Lower leg skin (tissue), 4 donors: ENCODE results near the gene TET1. TPM values are rescaled to one million over a fixed set of nuclear protein-coding genes. Genes with fewer than 3 reads are reported as not detected.

Experiments used
- DNase-seq, 2 donors: peaks; one replicate each; pipeline ENCODE4 v3.0.0-alpha.2; 2019; ENCODE audit warnings: low spot score in 2 of 2
- H3K4me3 ChIP-seq: fragments of 200-600 bp; sonication (generic); 2 replicates; pipeline ENCODE4 v1.5.1; 2017; ENCODE audit warnings: mild to moderate bottlenecking, low read depth; ENCODE audit not compliant: poor library complexity, severe bottlenecking
- CTCF ChIP-seq, 3 donors: fragments of 450-650 bp; IDR thresholded peaks; one replicate each; pipeline ENCODE4 v1.5.1; 2016; ENCODE audit warnings: antibody characterized with exemption in 3 of 3, mild to moderate bottlenecking in 3 of 3, moderate library complexity in 2 of 3
- POLR2A ChIP-seq, 2 donors: fragments of 450-650 bp; IDR thresholded peaks; one replicate each; pipeline ENCODE4 v1.6.1; 2016 to 2017; ENCODE audit warnings: antibody characterized with exemption in 2 of 2, mild to moderate bottlenecking in 1 of 2, moderate library complexity in 1 of 2
- WGBS, 2 donors: methylation state at CpG; one replicate each; pipeline ENCODE4 v1.1.5; 2018; 5-methylcytosine and 5-hydroxymethylcytosine counted together
- intact Hi-C: fragments of 100-400 bp; cut with DNase I; formaldehyde crosslinking; loops from one replicate; pipeline ENCODE4 v1.15.0; 2023; ENCODE audit warnings: low total_unique reads
- total RNA-seq, 4 donors: library from RNA; depleted of rRNA; stranded (reverse); fragments of >200 nt; gene quantifications; one replicate each; pipeline ENCODE4 v1.1.0, GENCODE V29; 2016

TET1 gene
- total RNA-seq, 4 donors from 2014 or later: 1.1 to 3.8 (median 1.9) TPM

- H3K4me3 ChIP-seq: no peak overlapping the region
- no peak for DNase-seq
- intact Hi-C loops: no loop called here
These were observed 23.2 kb upstream of the TET1 start for GRCh38 chr10:68536973-68537372.

GRCh38 chr10:68537796-68538195 is 22.3 kb upstream of the TET1 start:
- WGBS, 2 donors: 78 to 90% methylated on average over 6 of the region's 6 CpGs
- H3K4me3 ChIP-seq: no peak overlapping the region
- intact Hi-C loops: no loop called here
- no peak for DNase-seq
- TF ChIP-seq CTCF (IDR thresholded peaks at IDR 0.05): no peak
- TF ChIP-seq POLR2A (IDR thresholded peaks at IDR 0.05): no peak

More at GRCh38 chr10:68536973-68537372, 23.2 kb upstream of the TET1 start:
- TF ChIP-seq POLR2A (IDR thresholded peaks at IDR 0.05): no peak
- TF ChIP-seq CTCF (IDR thresholded peaks at IDR 0.05): no peak
- 83 to 86% methylated on average over 9 of the region's 9 CpGs for WGBS, 2 donors

GRCh38 chr10:68543004-68543918 is 16.9 kb upstream of the TET1 start:
- H3K4me3 ChIP-seq: no peak overlapping the region
- intact Hi-C loops: no loop called here
- DNase-seq: no peak
- TF ChIP-seq POLR2A (IDR thresholded peaks at IDR 0.05) (no peak), CTCF (IDR thresholded peaks at IDR 0.05) (no peak)
- 71 to 74% methylated on average over 5 of the region's 5 CpGs for WGBS, 2 donors

GRCh38 chr10:68550747-68551411 is 9.3 kb upstream of the TET1 start:
- peak in 1 of 2 donors; percentile 47 for DNase-seq
- no peak for TF ChIP-seq CTCF (IDR thresholded peaks at IDR 0.05)
- no peak for TF ChIP-seq POLR2A (IDR thresholded peaks at IDR 0.05)
- intact Hi-C loops: no loop called here
- H3K4me3 ChIP-seq: no peak overlapping the region
- WGBS, 2 donors: 71 to 78% methylated on average over 5 of the region's 5 CpGs

- WGBS, 2 donors: 46 to 50% methylated on average over 6 of the region's 6 CpGs
- no peak overlapping the region for H3K4me3 ChIP-seq
- DNase-seq: no peak
- TF ChIP-seq CTCF (IDR thresholded peaks at IDR 0.05) (no peak), POLR2A (IDR thresholded peaks at IDR 0.05) (no peak)
- intact Hi-C loops: no loop called here
These were observed 7.0 kb upstream of the TET1 start for GRCh38 chr10:68553138-68553537.
